ENCODE results near the gene GRM7.

The GRM7 gene

GRCh38 chr3:7444886-7445285 lies 584.0 kb downstream of the GRM7 start:
- no peak for DNase-seq (ENCODE audit: low spot score)
- H3K4me3 ChIP-seq, result no peak overlapping the region
- TF ChIP-seq CTCF (IDR thresholded peaks at IDR 0.05), result no peak
- no peak overlapping the region for H3K27ac ChIP-seq

DNA sequence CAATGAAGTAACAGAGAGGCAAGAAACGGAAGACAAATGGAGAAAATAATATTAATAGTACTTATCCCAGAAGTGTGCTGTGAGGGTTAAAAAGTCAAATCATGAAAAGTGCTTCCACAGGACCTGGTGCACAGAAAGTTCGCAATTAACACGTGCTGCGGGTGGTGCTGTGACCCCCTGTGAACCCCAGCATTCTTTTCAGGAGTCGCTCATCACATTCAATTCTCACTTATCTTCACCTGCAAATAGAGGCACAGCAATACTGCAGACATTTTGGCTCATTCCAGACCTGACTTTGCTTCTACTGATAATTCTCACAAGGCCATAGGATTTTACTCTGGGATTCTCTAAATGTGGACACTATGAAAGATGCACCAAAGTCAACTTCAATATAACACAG lies 584.4 kb downstream of the GRM7 start:
- no peak for TF ChIP-seq CTCF (IDR thresholded peaks at IDR 0.05)
- DNase-seq (ENCODE audit: low spot score), result no peak
- no peak overlapping the region for H3K4me3 ChIP-seq
- no peak overlapping the region for H3K27ac ChIP-seq

DNA sequence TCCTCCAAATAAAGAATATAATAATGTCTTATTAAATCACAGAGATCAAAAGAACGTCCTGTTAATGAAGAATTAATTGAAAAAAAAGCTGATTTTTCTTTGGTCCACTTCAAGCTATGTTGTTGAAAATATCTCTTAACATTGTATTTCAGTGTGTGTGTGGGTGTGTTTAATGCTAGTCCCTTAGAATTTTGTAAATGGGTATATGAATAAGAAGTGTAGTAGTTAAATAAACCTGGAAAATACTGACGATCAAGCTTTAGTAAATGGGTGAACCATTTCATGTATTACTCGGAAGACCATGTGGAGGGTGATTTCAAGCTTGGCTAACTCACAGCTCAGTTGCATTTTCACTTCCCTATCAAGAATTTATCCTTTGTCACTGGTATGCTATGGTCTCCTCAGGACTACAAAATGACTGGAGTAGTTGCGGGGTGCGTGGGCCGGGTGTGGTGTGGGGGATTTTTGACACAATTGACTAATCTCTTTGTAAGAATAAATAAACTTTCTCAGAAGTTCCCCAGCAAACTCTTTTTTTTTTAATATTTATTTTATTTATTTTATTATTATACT lies 586.4 kb downstream of the GRM7 start:
- Histone ChIP-seq H3K27ac (no peak overlapping the region), H3K4me3 (no peak overlapping the region)
- no peak for TF ChIP-seq CTCF (IDR thresholded peaks at IDR 0.05)
- DNase-seq (ENCODE audit: low spot score), result no peak

GRCh38 chr3:7456386-7456785 lies 595.5 kb downstream of the GRM7 start:
- H3K27ac ChIP-seq, result no peak overlapping the region
- TF ChIP-seq CTCF (IDR thresholded peaks at IDR 0.05), result no peak
- H3K4me3 ChIP-seq, result no peak overlapping the region
- DNase-seq (ENCODE audit: low spot score), result no peak

- no peak for DNase-seq (ENCODE audit: low spot score)
- no peak overlapping the region for H3K27ac ChIP-seq
- H3K4me3 ChIP-seq, result no peak overlapping the region
- TF ChIP-seq CTCF (IDR thresholded peaks at IDR 0.05), result no peak
These were observed 600.4 kb downstream of the GRM7 start for GRCh38 chr3:7461202-7461825.

DNA sequence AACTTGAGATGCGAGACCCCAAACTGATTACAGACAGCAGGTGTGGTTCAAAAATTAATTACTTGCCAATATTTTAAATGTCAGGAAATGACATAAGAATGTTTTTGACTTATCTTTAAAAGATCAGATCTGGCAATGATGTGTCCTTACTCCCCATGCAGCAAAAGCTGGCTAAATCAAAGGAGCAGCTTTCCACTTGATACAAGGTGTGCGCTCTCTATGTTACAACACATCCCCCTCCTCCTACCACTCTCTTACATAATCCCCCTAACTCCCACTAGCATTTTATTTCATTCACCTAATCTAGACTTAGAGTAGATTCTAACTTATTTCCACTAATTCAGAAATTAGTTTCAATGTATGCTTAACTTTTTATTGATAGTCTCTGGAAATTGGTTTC lies 609.0 kb downstream of the GRM7 start:
- H3K27ac ChIP-seq, result no peak overlapping the region
- DNase-seq (ENCODE audit: low spot score), result no peak
- no peak for TF ChIP-seq CTCF (IDR thresholded peaks at IDR 0.05)

GRCh38 chr3:7484636-7485035 lies 623.7 kb downstream of the GRM7 start:
- TF ChIP-seq CTCF (IDR thresholded peaks at IDR 0.05), result no peak
- Histone ChIP-seq H3K4me3 (no peak overlapping the region), H3K27ac (no peak overlapping the region)
- DNase-seq (ENCODE audit: low spot score), result no peak

More for the DNA sequence above, 609.0 kb downstream of the GRM7 start:
- H3K4me3 ChIP-seq, result no peak overlapping the region
